Stomach smooth muscle (tissue), 2 donors: ENCODE results near the gene P4HA2.

Source experiments
- H3K27ac ChIP-seq: one replicate; pipeline ENCODE4 v1.7.0; 2013; ENCODE audit warnings: mild to moderate bottlenecking, low read length, inconsistent platforms
- H3K27me3 ChIP-seq, 2 donors: one replicate each; pipeline ENCODE4 v1.7.0; 2013; ENCODE audit warnings: low read length in 2 of 2; ENCODE audit not compliant: insufficient read depth in 2 of 2, control insufficient read depth in 1 of 2
- H3K36me3 ChIP-seq, 2 donors: one replicate each; pipeline ENCODE4 v1.7.0; 2013; ENCODE audit warnings: low read length in 2 of 2; ENCODE audit not compliant: control insufficient read depth in 2 of 2, insufficient read depth in 2 of 2
- H3K4me1 ChIP-seq: one replicate; pipeline ENCODE4 v1.7.0; 2013; ENCODE audit warnings: low read length; ENCODE audit not compliant: control insufficient read depth, insufficient read depth
- H3K4me3 ChIP-seq, 2 donors: one replicate each; pipeline ENCODE4 v1.7.0; 2013; ENCODE audit warnings: low read length in 2 of 2
- H3K9ac ChIP-seq, 2 donors: one replicate each; pipeline ENCODE4 v1.7.0; 2013; ENCODE audit warnings: low read length in 2 of 2, mild to moderate bottlenecking in 1 of 2
- H3K9me3 ChIP-seq, 2 donors: one replicate each; pipeline ENCODE4 v1.7.0; 2013; ENCODE audit warnings: low read length in 2 of 2; ENCODE audit not compliant: control insufficient read depth in 2 of 2
- donor health status: healthy.
- donor health status: Pancreatic carcinoma.

The P4HA2 gene

GRCh38 chr5:132229236-132229635 is 1.6 kb upstream of the P4HA2 start:
- no peaks in the 10 kb centered on the region for H3K36me3 ChIP-seq
- H3K9ac ChIP-seq = no peak overlapping the region
- no peak overlapping the region for H3K27ac ChIP-seq
- H3K4me1 ChIP-seq = peaks cover 35% of the 10 kb centered on the region
- H3K9me3 ChIP-seq = no peaks in the 10 kb centered on the region
- H3K4me3 ChIP-seq = no peak overlapping the region
- H3K27me3 ChIP-seq = no peaks in the 10 kb centered on the region

- H3K4me1 ChIP-seq = peaks cover 43% of the 10 kb centered on the region
- no peak overlapping the region for H3K27ac ChIP-seq
- no peaks in the 10 kb centered on the region for H3K36me3 ChIP-seq
- no peaks in the 10 kb centered on the region for H3K9me3 ChIP-seq
- peak overlapping the region; percentile 52 to 76 for H3K9ac ChIP-seq
- no peaks in the 10 kb centered on the region for H3K27me3 ChIP-seq
- H3K4me3 ChIP-seq = peak overlapping the region; percentile 74 to 78
Measured at GRCh38 chr5:132228241-132229035, 785 bp upstream of the P4HA2 start.

DNA sequence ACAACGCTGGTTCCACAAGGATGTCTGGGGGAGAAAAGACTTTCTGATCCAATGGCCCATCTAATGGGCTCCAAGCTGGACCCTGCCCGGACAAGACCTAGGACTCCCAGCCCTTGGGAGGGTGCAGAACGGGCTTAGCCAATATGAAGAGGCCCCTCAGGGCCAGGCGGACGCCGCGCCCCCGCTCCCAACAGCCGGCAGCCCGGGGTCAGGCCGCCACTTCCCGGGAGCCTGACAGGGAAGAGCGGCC is 493 bp downstream of the P4HA2 start:
- H3K27ac ChIP-seq = peak overlapping the region; percentile 78
- H3K27me3 ChIP-seq = no peaks in the 10 kb centered on the region
- peaks cover 54% of the 10 kb centered on the region for H3K4me1 ChIP-seq
- no peaks in the 10 kb centered on the region for H3K9me3 ChIP-seq
- H3K9ac ChIP-seq = peak overlapping the region; percentile 52 to 76
- no peaks in the 10 kb centered on the region for H3K36me3 ChIP-seq
- peak overlapping the region; percentile 74 to 78 for H3K4me3 ChIP-seq

- Histone ChIP-seq H3K9ac (peak overlapping the region; percentile 52 to 76), H3K9me3 (no peaks in the 10 kb centered on the region), H3K4me1 (peaks cover 59% of the 10 kb centered on the region), H3K36me3 (no peaks in the 10 kb centered on the region), H3K4me3 (peak overlapping the region; percentile 74 to 78), H3K27me3 (no peaks in the 10 kb centered on the region), H3K27ac (peak overlapping the region; percentile 78)
Measured at GRCh38 chr5:132226516-132227234, 978 bp downstream of the P4HA2 start.

- peaks cover 68% of the 10 kb centered on the region for H3K4me1 ChIP-seq
- H3K9me3 ChIP-seq = no peaks in the 10 kb centered on the region
- no peaks in the 10 kb centered on the region for H3K36me3 ChIP-seq
- peak overlapping the region; percentile 52 to 54 for H3K4me3 ChIP-seq
- peak overlapping the region; percentile 94 for H3K27ac ChIP-seq
- no peaks in the 10 kb centered on the region for H3K27me3 ChIP-seq
- peak overlapping the region; percentile 46 to 47 for H3K9ac ChIP-seq
Measured at GRCh38 chr5:132225165-132226032, 2.3 kb downstream of the P4HA2 start.

DNA sequence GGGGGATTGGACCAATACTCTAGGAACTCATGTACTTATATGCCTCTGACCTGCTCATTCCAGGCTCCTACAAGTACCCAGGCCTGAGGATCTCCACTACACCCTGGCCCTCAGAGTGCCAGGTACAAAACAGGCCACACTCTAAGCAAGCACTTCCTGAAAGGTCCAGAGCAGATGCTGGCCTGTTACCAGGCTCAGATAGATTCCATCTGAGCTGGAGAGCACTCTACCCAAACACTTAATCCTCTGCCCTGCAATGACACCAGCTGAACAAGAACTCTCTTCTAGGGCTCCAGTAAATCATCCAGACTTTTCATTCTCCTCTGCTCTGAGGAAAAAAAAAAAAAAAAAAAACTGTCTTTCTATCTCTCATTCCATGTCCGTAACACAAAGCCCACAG is 2.9 kb downstream of the P4HA2 start:
- H3K9ac ChIP-seq = peak overlapping the region; percentile 46 to 47
- no peaks in the 10 kb centered on the region for H3K36me3 ChIP-seq
- H3K27ac ChIP-seq = peak overlapping the region; percentile 94
- H3K4me1 ChIP-seq = peaks cover 74% of the 10 kb centered on the region
- no peaks in the 10 kb centered on the region for H3K27me3 ChIP-seq
- H3K4me3 ChIP-seq = peak overlapping the region in 1 of 2 donors; percentile 54
- H3K9me3 ChIP-seq = no peaks in the 10 kb centered on the region

DNA sequence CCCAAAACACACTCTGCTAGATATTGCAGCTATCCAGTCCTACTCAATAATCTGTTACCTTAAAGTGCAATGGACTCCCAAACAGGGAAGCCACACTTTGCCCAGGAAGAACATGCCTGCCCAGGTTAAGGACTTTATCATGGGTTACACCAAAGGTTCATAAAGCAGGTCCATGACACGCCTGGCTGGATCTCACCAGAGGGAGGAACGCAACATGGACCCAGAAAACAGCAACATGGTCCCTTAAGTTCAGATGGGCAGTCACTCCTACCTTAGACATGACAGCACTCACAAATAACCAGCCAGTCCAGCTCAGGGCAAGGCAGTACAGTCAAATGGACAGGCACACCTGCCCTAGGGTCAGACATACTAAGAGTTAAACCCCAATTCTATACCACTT is 3.8 kb downstream of the P4HA2 start:
- H3K27ac ChIP-seq = peak overlapping the region; percentile 94
- no peak overlapping the region for H3K9ac ChIP-seq
- H3K9me3 ChIP-seq = no peaks in the 10 kb centered on the region
- peak overlapping the region in 1 of 2 donors; percentile 54 for H3K4me3 ChIP-seq
- no peaks in the 10 kb centered on the region for H3K36me3 ChIP-seq
- peaks cover 79% of the 10 kb centered on the region for H3K4me1 ChIP-seq
- no peaks in the 10 kb centered on the region for H3K27me3 ChIP-seq

- H3K36me3 ChIP-seq = peaks cover 0 to 2% of the 10 kb centered on the region in 2 donors
- peaks cover 75% of the 10 kb centered on the region for H3K4me1 ChIP-seq
- peak overlapping the region in 1 of 2 donors; percentile 64 for H3K9ac ChIP-seq
- H3K4me3 ChIP-seq = peak overlapping the region in 1 of 2 donors; percentile 52
- no peaks in the 10 kb centered on the region for H3K27me3 ChIP-seq
- H3K27ac ChIP-seq = peak overlapping the region; percentile 94
- no peaks in the 10 kb centered on the region for H3K9me3 ChIP-seq
Measured at GRCh38 chr5:132222649-132223038, 5.0 kb downstream of the P4HA2 start.

- H3K36me3 ChIP-seq = peaks cover 5% of the 10 kb centered on the region in 2 donors
- H3K9ac ChIP-seq = peak overlapping the region; percentile 55 to 64
- peak overlapping the region; percentile 22 to 52 for H3K4me3 ChIP-seq
- H3K27me3 ChIP-seq = no peaks in the 10 kb centered on the region
- H3K4me1 ChIP-seq = peaks cover 71% of the 10 kb centered on the region
- H3K27ac ChIP-seq = peak overlapping the region; percentile 94
- no peaks in the 10 kb centered on the region for H3K9me3 ChIP-seq
Measured at GRCh38 chr5:132221781-132222648, 5.6 kb downstream of the P4HA2 start.

GRCh38 chr5:132220491-132220890 is 7.2 kb downstream of the P4HA2 start:
- H3K27me3 ChIP-seq = no peaks in the 10 kb centered on the region
- peak overlapping the region; percentile 49 for H3K27ac ChIP-seq
- peaks cover 7 to 9% of the 10 kb centered on the region in 2 donors for H3K36me3 ChIP-seq
- H3K4me1 ChIP-seq = peaks cover 60% of the 10 kb centered on the region
- no peak overlapping the region for H3K4me3 ChIP-seq
- no peaks in the 10 kb centered on the region for H3K9me3 ChIP-seq
- H3K9ac ChIP-seq = no peak overlapping the region
